Measurements from ENCODE around the gene TIGD6. TPM values are rescaled to one million over a fixed set of nuclear protein-coding genes. Genes with fewer than 3 reads are reported as not detected.

The TIGD6 gene
- total and polyA plus RNA-seq, 4 donors = 1.3 to 2.9 (median 2.1) TPM

- TF ChIP-seq GABPA (IDR thresholded peaks at IDR 0.05 in 1 of 2, conservative IDR thresholded peaks at IDR 0.05 in 1 of 2) (no peak), YY1 (IDR thresholded peaks at IDR 0.05) (no peak)
- Histone ChIP-seq H3K36me3 (ENCODE audit: control insufficient read depth in 4 of 4, insufficient read depth in 3 of 4, low read depth in 1 of 4, low read length in 3 of 4) (no peaks in the 10 kb centered on the region), H3K4me1 (ENCODE audit: control insufficient read depth in 4 of 4, insufficient read depth in 4 of 4, low read length in 3 of 4) (no peaks in the 10 kb centered on the region), H3K9me3 (ENCODE audit: control insufficient read depth in 4 of 4, low read length in 3 of 4) (no peaks in the 10 kb centered on the region), H3K27ac (ENCODE audit: low read depth in 1 of 2, low read length in 2 of 2) (no peak overlapping the region), H3K4me3 (ENCODE audit: low read depth in 1 of 3, low read length in 3 of 3) (no peak overlapping the region), H3K9ac (ENCODE audit: low read depth in 1 of 2, low read length in 2 of 2) (no peak overlapping the region), H3K27me3 (ENCODE audit: control insufficient read depth in 4 of 4, insufficient read depth in 4 of 4, low read length in 3 of 4) (no peaks in the 10 kb centered on the region)
- no peak for DNase-seq (ENCODE audit: low spot score)
- WGBS = 85% methylated on average over 6 of the region's 6 CpGs
Observed at GRCh38 chr5:149951138-149951749, 49.2 kb downstream of the TIGD6 start.

GRCh38 chr5:149948993-149949392 lies 51.5 kb downstream of the TIGD6 start:
- Histone ChIP-seq H3K27ac (ENCODE audit: low read depth in 1 of 2, low read length in 2 of 2) (no peak overlapping the region), H3K4me3 (ENCODE audit: low read depth in 1 of 3, low read length in 3 of 3) (no peak overlapping the region), H3K9me3 (ENCODE audit: control insufficient read depth in 4 of 4, low read length in 3 of 4) (no peaks in the 10 kb centered on the region), H3K9ac (ENCODE audit: low read depth in 1 of 2, low read length in 2 of 2) (no peak overlapping the region), H3K4me1 (ENCODE audit: control insufficient read depth in 4 of 4, insufficient read depth in 4 of 4, low read length in 3 of 4) (no peaks in the 10 kb centered on the region), H3K36me3 (ENCODE audit: control insufficient read depth in 4 of 4, insufficient read depth in 3 of 4, low read depth in 1 of 4, low read length in 3 of 4) (no peaks in the 10 kb centered on the region), H3K27me3 (ENCODE audit: control insufficient read depth in 4 of 4, insufficient read depth in 4 of 4, low read length in 3 of 4) (no peaks in the 10 kb centered on the region)
- 86% methylated on average over 5 of the region's 5 CpGs for WGBS
- TF ChIP-seq REST (IDR thresholded peaks at IDR 0.05) (no peak), ATF3 (IDR thresholded peaks at IDR 0.05) (no peak), HNF4A (conservative IDR thresholded peaks at IDR 0.05) (no peak), MAX (IDR thresholded peaks at IDR 0.05) (no peak), ZBTB33 (IDR thresholded peaks at IDR 0.05) (no peak), GABPA (IDR thresholded peaks at IDR 0.05 in 1 of 2, conservative IDR thresholded peaks at IDR 0.05 in 1 of 2) (no peak), JUND (IDR thresholded peaks at IDR 0.05) (no peak), SP1 (IDR thresholded peaks at IDR 0.05) (no peak), RXRA (IDR thresholded peaks at IDR 0.05) (no peak), CTCF (IDR thresholded peaks at IDR 0.05; ENCODE audit: low read depth, low read length, missing input control) (no peak), NR2F2 (IDR thresholded peaks at IDR 0.05) (no peak), YY1 (IDR thresholded peaks at IDR 0.05) (no peak), RAD21 (IDR thresholded peaks at IDR 0.05) (no peak), FOXA1 (IDR thresholded peaks at IDR 0.05) (no peak)
- no peak for DNase-seq (ENCODE audit: low spot score)
